A204.1 (cell line): Measurements from ENCODE around the gene ELANE.

Experiments used
- FAIRE-seq: peaks from 2 replicates; lab custom pipeline; 2012; peaks lifted over from hg19 to GRCh38; lab: Jason Lieb, UNC

The ELANE gene

GRCh38 chr19:852136-853013 lies at the start of gene ELANE:
ELANE (plus strand) TSS chr19:852303; CDS start chr19:852329, 26 bp downstream.
- FAIRE-seq = no peak

DNA sequence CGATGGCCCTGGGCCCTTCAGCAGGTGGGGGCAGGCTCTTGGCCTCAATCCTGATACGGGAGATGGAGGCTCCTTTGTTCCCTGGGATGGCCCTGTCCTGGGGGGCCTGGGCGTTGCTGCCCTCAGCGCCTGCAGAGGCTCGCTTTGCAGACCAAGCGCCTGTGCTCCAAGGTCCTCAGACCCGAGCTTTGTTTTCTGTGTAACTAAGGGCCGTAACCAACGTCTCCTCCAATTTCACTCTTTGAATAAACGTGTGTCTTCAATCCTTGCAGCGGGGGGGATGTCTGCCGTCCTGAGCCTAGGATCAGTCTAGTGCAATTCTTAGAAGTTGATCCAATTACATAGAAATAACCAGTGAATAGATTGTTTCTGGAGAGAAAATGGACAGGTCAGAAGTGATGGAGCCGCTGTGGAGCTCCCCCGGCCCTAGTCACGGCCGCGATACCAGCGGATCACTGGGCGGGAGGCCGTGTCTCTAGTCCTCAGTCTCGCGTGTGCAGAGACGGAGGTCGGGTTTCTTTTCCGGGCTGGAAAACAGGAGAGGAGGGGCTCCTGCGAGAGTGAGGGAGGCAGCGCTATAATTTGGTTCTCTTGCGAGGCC lies 49.5 kb upstream of the ELANE start:
- no peak for FAIRE-seq

GRCh38 chr19:803099-803561 lies 49.0 kb upstream of the ELANE start:
- FAIRE-seq = no peak

DNA sequence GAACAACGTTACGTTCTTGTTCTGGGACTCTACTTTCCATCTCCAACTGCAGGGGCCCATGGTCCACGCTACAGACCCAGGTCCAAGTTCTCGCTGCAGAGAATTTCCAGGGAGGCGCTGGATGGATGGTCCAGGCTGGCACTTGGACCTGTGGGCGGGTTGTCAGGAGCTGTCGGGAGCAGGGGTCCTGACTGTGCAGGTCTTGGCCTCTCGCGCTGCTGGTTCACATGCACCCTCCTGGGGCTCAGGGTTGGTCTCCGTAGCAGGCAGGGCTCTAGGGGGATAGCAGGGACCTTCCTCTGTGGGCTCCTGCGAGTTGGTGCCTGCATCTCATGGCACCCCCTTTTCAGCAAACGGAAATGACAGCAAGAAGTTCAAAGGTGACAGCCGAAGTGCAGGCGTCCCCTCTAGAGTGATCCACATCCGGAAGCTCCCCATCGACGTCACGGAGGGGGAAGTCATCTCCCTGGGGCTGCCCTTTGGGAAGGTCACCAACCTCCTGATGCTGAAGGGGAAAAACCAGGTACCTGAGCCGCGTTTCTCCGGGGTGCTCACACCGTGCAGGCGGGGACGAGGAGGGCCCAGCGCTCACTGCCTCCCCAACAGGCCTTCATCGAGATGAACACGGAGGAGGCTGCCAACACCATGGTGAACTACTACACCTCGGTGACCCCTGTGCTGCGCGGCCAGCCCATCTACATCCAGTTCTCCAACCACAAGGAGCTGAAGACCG lies 48.3 kb upstream of the ELANE start:
- FAIRE-seq = no peak

DNA sequence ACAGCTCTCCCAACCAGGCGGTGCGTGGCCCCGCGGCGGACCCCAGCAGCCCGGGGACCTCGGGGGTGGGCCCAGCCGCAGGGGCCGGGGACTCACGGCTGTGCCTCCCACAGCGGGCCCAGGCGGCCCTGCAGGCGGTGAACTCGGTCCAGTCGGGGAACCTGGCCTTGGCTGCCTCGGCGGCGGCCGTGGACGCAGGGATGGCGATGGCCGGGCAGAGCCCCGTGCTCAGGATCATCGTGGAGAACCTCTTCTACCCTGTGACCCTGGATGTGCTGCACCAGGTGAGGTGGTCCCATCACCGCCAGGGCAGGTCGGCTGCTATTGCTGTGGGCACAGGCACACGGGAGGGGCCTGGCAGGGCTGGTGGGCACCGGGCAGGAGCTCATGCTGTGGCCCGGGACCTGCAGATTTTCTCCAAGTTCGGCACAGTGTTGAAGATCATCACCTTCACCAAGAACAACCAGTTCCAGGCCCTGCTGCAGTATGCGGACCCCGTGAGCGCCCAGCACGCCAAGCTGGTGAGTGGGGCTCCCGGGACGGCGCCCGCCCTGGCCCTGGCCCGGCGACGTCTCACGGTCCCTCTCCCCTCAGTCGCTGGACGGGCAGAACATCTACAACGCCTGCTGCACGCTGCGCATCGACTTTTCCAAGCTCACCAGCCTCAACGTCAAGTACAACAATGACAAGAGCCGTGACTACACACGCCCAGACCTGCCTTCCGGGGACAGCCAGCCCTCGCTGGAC lies 47.5 kb upstream of the ELANE start:
- no peak for FAIRE-seq

GRCh38 chr19:805166-805551 lies 46.9 kb upstream of the ELANE start:
- no peak for FAIRE-seq

DNA sequence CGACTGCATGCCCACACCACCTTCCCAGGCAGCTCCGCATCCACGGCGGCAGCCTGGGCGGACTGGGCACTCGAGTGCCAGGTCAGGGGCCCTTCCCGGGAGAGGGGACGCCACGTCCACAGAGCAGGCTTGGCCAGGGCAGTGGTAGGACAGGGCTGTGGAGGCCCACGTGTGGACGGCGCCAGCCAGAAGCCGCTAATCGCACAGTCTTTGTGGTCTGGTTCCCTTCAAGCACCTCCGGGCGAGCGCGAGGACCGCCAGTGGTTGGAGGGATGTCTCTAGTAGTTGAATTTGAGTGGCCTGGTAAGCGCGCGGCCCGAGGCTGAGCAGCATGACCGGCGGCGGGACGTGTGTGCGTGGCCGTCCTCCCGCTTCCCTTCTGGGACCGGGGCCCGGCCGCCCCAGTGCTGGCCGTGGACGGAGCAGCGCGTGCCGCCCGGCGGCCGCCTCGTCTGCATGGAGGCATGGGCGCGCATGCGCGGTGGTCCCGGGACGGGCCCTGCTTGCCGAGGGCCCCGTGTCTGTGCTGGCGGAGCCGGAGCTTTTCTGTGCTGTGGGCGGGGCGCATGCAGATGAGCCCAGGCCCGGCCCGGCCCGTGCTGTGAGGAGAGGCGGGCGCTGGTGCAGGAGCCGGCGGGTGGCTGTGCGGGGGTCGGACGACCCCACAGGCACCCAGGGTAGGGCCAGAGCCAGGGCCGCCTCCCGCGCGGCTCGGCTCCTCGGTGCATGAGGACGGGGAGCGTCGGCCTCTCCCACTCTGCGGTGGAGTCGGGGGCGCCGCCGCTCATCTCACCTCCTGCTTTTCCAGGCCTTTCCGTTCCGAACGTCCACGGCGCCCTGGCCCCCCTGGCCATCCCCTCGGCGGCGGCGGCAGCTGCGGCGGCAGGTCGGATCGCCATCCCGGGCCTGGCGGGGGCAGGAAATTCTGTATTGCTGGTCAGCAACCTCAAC lies 46.2 kb upstream of the ELANE start:
- no peak for FAIRE-seq

GRCh38 chr19:806815-807421 lies 45.2 kb upstream of the ELANE start:
- FAIRE-seq = no peak

DNA sequence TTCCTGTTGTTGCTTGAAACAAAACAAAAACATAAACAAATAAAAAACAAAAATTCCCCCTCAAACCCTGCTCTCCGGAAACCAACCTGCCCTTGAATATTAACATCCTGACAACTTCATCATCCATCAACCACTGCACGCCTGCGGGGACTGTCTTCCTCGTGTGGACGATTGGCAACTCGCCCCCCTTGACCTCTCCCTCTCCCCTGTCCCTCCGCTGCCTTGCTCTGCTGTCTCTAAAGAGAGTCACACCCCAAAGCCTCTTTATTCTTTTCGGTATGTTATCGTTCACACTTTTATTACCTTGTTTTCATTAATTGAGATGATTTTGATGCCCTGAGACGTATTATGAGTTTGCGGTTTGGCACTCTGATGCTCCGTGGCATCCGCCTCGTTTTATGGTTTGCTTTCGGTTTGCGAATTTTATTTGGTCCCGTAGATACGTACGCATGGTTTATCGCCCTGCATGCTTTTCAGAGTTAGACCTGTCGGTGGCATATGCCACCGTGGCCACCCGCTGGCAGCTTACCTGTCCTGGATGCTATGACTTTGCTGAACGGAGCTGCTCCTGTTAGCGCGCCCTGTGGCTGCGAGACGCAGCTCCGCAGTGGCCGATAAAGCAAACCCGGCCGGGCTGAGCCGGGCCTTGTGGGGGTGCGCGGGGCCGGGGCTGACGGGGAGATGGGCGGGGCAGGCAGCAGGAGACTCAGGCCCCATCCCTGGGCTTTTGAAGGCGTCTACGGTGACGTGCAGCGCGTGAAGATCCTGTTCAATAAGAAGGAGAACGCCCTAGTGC lies 44.3 kb upstream of the ELANE start:
- FAIRE-seq = no peak

GRCh38 chr19:808423-808775 lies 43.7 kb upstream of the ELANE start:
- no peak for FAIRE-seq

DNA sequence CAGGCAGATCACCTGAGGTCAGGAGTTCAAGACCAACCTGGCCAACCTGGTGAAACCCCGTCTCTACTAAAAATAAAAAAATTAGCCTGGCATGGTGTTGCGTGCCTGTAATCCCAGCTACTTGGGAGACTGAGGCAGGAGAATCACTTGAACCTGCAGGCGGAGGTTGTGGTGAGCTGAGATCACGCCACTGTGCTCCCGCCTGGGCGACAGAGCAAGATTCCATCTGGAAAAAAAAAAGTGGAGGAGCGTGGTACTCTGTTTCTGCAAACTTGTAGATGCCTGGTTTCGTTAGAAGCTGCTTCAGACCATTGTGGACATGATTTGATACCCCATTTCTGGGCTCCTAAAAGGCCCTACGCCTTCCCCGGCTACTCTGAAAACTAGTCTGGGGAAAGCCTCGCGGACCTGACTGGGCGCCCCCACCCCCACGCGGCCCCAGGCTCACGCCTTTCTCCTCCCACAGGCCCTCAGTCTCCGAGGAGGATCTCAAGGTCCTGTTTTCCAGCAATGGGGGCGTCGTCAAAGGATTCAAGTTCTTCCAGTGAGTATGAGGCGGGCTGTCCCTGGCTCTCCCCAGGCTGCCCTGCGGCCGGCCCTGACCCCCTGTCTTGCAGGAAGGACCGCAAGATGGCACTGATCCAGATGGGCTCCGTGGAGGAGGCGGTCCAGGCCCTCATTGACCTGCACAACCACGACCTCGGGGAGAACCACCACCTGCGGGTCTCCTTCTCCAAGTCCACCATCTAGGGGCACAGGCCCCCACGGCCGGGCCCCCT lies 41.8 kb upstream of the ELANE start:
- FAIRE-seq = no peak

DNA sequence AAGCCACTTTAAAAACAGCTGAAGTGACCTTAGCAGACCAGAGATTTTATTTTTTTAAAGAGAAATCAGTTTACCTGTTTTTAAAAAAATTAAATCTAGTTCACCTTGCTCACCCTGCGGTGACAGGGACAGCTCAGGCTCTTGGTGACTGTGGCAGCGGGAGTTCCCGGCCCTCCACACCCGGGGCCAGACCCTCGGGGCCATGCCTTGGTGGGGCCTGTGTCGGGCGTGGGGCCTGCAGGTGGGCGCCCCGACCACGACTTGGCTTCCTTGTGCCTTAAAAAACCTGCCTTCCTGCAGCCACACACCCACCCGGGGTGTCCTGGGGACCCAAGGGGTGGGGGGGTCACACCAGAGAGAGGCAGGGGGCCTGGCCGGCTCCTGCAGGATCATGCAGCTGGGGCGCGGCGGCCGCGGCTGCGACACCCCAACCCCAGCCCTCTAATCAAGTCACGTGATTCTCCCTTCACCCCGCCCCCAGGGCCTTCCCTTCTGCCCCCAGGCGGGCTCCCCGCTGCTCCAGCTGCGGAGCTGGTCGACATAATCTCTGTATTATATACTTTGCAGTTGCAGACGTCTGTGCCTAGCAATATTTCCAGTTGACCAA lies 41.1 kb upstream of the ELANE start:
- FAIRE-seq = no peak

- no peak for FAIRE-seq
These were observed 40.5 kb upstream of the ELANE start for GRCh38 chr19:811506-812048.

DNA sequence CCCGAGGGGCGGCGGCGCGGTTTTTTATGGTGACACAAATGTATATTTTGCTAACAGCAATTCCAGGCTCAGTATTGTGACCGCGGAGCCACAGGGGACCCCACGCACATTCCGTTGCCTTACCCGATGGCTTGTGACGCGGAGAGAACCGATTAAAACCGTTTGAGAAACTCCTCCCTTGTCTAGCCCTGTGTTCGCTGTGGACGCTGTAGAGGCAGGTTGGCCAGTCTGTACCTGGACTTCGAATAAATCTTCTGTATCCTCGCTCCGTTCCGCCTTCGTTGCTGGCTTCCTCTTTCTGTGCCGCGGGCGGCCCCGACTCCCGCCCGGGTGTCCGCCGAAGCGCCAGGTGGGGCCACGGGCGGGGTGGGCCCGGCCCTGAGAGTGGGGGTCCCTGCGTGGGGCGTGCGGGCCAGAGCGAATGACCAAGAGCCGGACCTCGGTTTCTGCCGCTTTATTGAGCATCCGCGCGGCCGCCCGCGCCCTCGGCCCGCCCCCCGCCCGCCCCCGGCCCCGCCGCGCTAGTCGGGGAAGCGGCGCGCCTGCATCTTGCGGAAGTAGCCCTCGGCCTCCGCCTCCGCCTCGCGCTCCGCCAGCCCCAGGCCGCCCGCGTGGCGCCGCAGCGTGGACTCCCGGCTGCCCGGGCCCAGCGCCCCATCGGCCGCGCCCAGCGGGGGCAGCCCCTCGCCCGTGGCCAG lies 39.9 kb upstream of the ELANE start:
- no peak for FAIRE-seq

- FAIRE-seq = no peak
These were observed 39.3 kb upstream of the ELANE start for GRCh38 chr19:812747-813218.

- FAIRE-seq = no peak
These were observed 38.6 kb upstream of the ELANE start for GRCh38 chr19:813219-814151.
